Mononuclear cell (primary cell): Measurements from ENCODE around the gene ATP2B3. TPM values are rescaled to one million over a fixed set of nuclear protein-coding genes. Genes with fewer than 3 reads are reported as not detected.

ENCODE experiments used
- H3K27me3 ChIP-seq: 2 replicates; pipeline ENCODE4 v1.6.0; 2011; ENCODE audit warnings: low read length, control low read depth; ENCODE audit not compliant: insufficient read depth
- H3K4me1 ChIP-seq: 2 replicates; pipeline ENCODE4 v1.5.1; 2011; ENCODE audit warnings: mild to moderate bottlenecking, low read length, control low read depth; ENCODE audit not compliant: insufficient read depth
- H3K4me3 ChIP-seq: 2 replicates; pipeline ENCODE4 v1.5.1; 2011; ENCODE audit warnings: mild to moderate bottlenecking, low read length, moderate library complexity
- H3K9me3 ChIP-seq: 2 replicates; pipeline ENCODE4 v1.5.1; 2011; ENCODE audit warnings: low read depth, mild to moderate bottlenecking, control low read depth, low read length
- total RNA-seq: library from RNA; depleted of rRNA; stranded (reverse); fragments of >200 nt; gene quantifications from one replicate; pipeline ENCODE4 v1.2.3, GENCODE V29; 2012

The ATP2B3 gene
- total RNA-seq, 1 donor, result not detected

- H3K27me3 ChIP-seq, result no peaks in the 10 kb centered on the region
- H3K4me3 ChIP-seq, result no peak overlapping the region
- H3K9me3 ChIP-seq, result no peaks in the 10 kb centered on the region
- H3K4me1 ChIP-seq, result peaks cover 6% of the 10 kb centered on the region
Observed at GRCh38 chrX:153608806-153609205, 91.4 kb downstream of the ATP2B3 start.

GRCh38 chrX:153609917-153610835, 92.7 kb downstream of the ATP2B3 start:
- H3K4me3 ChIP-seq, result peak overlapping the region; percentile 20

GRCh38 chrX:153610836-153611213, 93.4 kb downstream of the ATP2B3 start:
- no peak overlapping the region for H3K4me3 ChIP-seq
- H3K27me3 ChIP-seq, result no peaks in the 10 kb centered on the region
- peaks cover 6% of the 10 kb centered on the region for H3K4me1 ChIP-seq
- no peaks in the 10 kb centered on the region for H3K9me3 ChIP-seq

More at GRCh38 chrX:153609917-153610835, 92.7 kb downstream of the ATP2B3 start:
- peaks cover 6% of the 10 kb centered on the region for H3K4me1 ChIP-seq
- no peaks in the 10 kb centered on the region for H3K9me3 ChIP-seq
- no peaks in the 10 kb centered on the region for H3K27me3 ChIP-seq

GRCh38 chrX:153611298-153612095, 94.1 kb downstream of the ATP2B3 start:
- no peaks in the 10 kb centered on the region for H3K27me3 ChIP-seq
- H3K9me3 ChIP-seq, result no peaks in the 10 kb centered on the region
- no peak overlapping the region for H3K4me3 ChIP-seq
- peaks cover 6% of the 10 kb centered on the region for H3K4me1 ChIP-seq

GRCh38 chrX:153612413-153612812, 95.0 kb downstream of the ATP2B3 start:
- Histone ChIP-seq H3K27me3 (no peaks in the 10 kb centered on the region), H3K9me3 (no peaks in the 10 kb centered on the region), H3K4me1 (peaks cover 6% of the 10 kb centered on the region), H3K4me3 (no peak overlapping the region)

- Histone ChIP-seq H3K27me3 (no peaks in the 10 kb centered on the region), H3K4me1 (peaks cover 6% of the 10 kb centered on the region), H3K4me3 (no peak overlapping the region), H3K9me3 (no peaks in the 10 kb centered on the region)
Observed at GRCh38 chrX:153614818-153615217, 97.4 kb downstream of the ATP2B3 start.

- no peaks in the 10 kb centered on the region for H3K4me1 ChIP-seq
- H3K9me3 ChIP-seq, result no peaks in the 10 kb centered on the region
- no peak overlapping the region for H3K4me3 ChIP-seq
- H3K27me3 ChIP-seq, result no peaks in the 10 kb centered on the region
Observed at GRCh38 chrX:153620576-153620975, 103.1 kb downstream of the ATP2B3 start.

- Histone ChIP-seq H3K4me3 (no peak overlapping the region), H3K9me3 (no peaks in the 10 kb centered on the region), H3K4me1 (no peaks in the 10 kb centered on the region), H3K27me3 (no peaks in the 10 kb centered on the region)
Observed at GRCh38 chrX:153621949-153622598, 104.6 kb downstream of the ATP2B3 start.

- Histone ChIP-seq H3K27me3 (no peaks in the 10 kb centered on the region), H3K4me3 (no peak overlapping the region), H3K4me1 (no peaks in the 10 kb centered on the region), H3K9me3 (no peaks in the 10 kb centered on the region)
Observed at GRCh38 chrX:153622661-153623309, 105.3 kb downstream of the ATP2B3 start.

- H3K4me1 ChIP-seq, result no peaks in the 10 kb centered on the region
Observed at GRCh38 chrX:153623310-153624029, 106.0 kb downstream of the ATP2B3 start.

GRCh38 chrX:153624196-153625091, 107.0 kb downstream of the ATP2B3 start:
- Histone ChIP-seq H3K4me1 (no peaks in the 10 kb centered on the region), H3K27me3 (no peaks in the 10 kb centered on the region), H3K9me3 (no peaks in the 10 kb centered on the region), H3K4me3 (no peak overlapping the region)

More at GRCh38 chrX:153623310-153624029, 106.0 kb downstream of the ATP2B3 start:
- Histone ChIP-seq H3K4me3 (no peak overlapping the region), H3K9me3 (no peaks in the 10 kb centered on the region), H3K27me3 (no peaks in the 10 kb centered on the region)

GRCh38 chrX:153625271-153626024, 108.0 kb downstream of the ATP2B3 start:
- no peaks in the 10 kb centered on the region for H3K4me1 ChIP-seq
- H3K27me3 ChIP-seq, result no peaks in the 10 kb centered on the region
- no peaks in the 10 kb centered on the region for H3K9me3 ChIP-seq
- H3K4me3 ChIP-seq, result no peak overlapping the region
